Ovary (tissue), 3 donors: ENCODE measurements around the gene AOPEP.
"Not testable (repeated sequence)": the region's sequence is repeated elsewhere in the genome, so short reads cannot be mapped to it uniquely, and the experiment has no call there.

Experiments used
- CTCF ChIP-seq, 3 donors: fragments of 450-650 bp in 2 of 3; fragments of 200-600 bp in 1 of 3; IDR thresholded peaks; one replicate each; pipeline versions ENCODE4 v1.5.1 to v1.8.0; 2016 to 2022; ENCODE audit warnings: antibody characterized with exemption in 3 of 3, mild to moderate bottlenecking in 1 of 3
- EP300 ChIP-seq: sonication (generic); formaldehyde crosslinking; IDR thresholded peaks from one replicate; pipeline ENCODE4 v1.6.1; 2017; ENCODE audit warnings: antibody characterized with exemption
- POLR2A ChIP-seq: fragments of 450-650 bp; IDR thresholded peaks from one replicate; pipeline ENCODE4 v1.6.1; 2017; ENCODE audit warnings: antibody characterized with exemption, mild to moderate bottlenecking, moderate library complexity
- donor health status: DM: no; HTN: no; CAD: no.

GRCh38 chr9:94830071-94830604, 103.6 kb downstream of the AOPEP start:
- TF ChIP-seq CTCF (IDR thresholded peaks at IDR 0.05); POLR2A; EP300: not testable (repeated sequence)
